Adrenal gland (tissue), 12 donors: ENCODE measurements around the gene TK2. TPM values are rescaled to one million over a fixed set of nuclear protein-coding genes. Genes with fewer than 3 reads are reported as not detected.
A peak's percentile ranks its signal among the peaks of the same experiment; 100 is the strongest.

Experiments used
- DNase-seq, 7 donors: peaks; one replicate each; pipeline ENCODE4 v3.0.0-alpha.2; 2019 to 2020
- H3K27ac ChIP-seq, 5 donors: fragments of 200-600 bp; sonication (generic) in 4 of 5; 1 replicate in 3 of 5; 2 replicates in 2 of 5; pipeline versions ENCODE4 v1.5.1 to v1.8.0; 2016 to 2020; ENCODE audit warnings: mild to moderate bottlenecking in 1 of 5
- H3K27me3 ChIP-seq: fragments of 200-600 bp; 2 replicates; pipeline ENCODE4 v1.8.0; 2021
- H3K36me3 ChIP-seq, 2 donors: fragments of 200-600 bp; replicated peaks in 1 of 2; 1 replicate in 1 of 2; 2 replicates in 1 of 2; pipeline versions ENCODE4 v1.5.1 to v1.8.0; 2018 to 2022
- H3K4me1 ChIP-seq, 2 donors: fragments of 200-600 bp; replicated peaks in 1 of 2; 1 replicate in 1 of 2; 2 replicates in 1 of 2; pipeline versions ENCODE4 v1.5.1 to v1.8.0; 2018 to 2021
- H3K4me3 ChIP-seq, 4 donors: fragments of 200-600 bp; sonication (generic) in 3 of 4; one replicate each; pipeline ENCODE4 v1.5.1; 2016 to 2018
- H3K9me3 ChIP-seq, 3 donors: fragments of 200-600 bp; sonication (generic) in 1 of 3; replicated peaks in 1 of 3; 1 replicate in 2 of 3; 2 replicates in 1 of 3; pipeline versions ENCODE4 v1.5.1 to v1.8.0; 2016 to 2021
- CTCF ChIP-seq, 6 experiments: fragments of 450-650 bp in 4 of 6; fragments of 200-600 bp in 2 of 6; sonication (generic) in 1 of 6; IDR thresholded peaks; 1 replicate in 5 of 6; 2 replicates in 1 of 6; pipeline versions ENCODE4 v1.5.1 to v1.8.0; 2016 to 2021; ENCODE audit warnings: antibody characterized with exemption in 6 of 6, mild to moderate bottlenecking in 2 of 6, moderate library complexity in 1 of 6
- POLR2A ChIP-seq, 2 donors: fragments of 450-650 bp; IDR thresholded peaks; one replicate each; pipeline ENCODE4 v1.6.1; 2017; ENCODE audit warnings: antibody characterized with exemption in 2 of 2, mild to moderate bottlenecking in 2 of 2, moderate library complexity in 1 of 2
- WGBS, 4 donors: extraction: QIAGEN DNeasy Blood & Tissue Kit in 2 of 4; methylation state at CpG; one replicate each; pipeline versions ENCODE4 v1.1.5 to v1.1.7; 2013 to 2017; 5-methylcytosine and 5-hydroxymethylcytosine counted together
- intact Hi-C, 2 donors: fragments of 100-400 bp; cut with DNase I; formaldehyde crosslinking; loops; one replicate each; pipeline versions ENCODE4 v1.14.1 to v1.15.0; 2022 to 2023
- polyA plus RNA-seq, 3 donors: library from polyadenylated mRNA; stranded (reverse); fragments of 200-250 nt in 2 of 3; fragments of 350-450 nt in 1 of 3; fragmentation: Illumina TruSeq in 1 of 3; extraction: RNeasy Lipid Tissue Mini Kit (QIAGEN cat#74804) in 1 of 3; gene quantifications; one replicate each; pipeline ENCODE4 v1.2.3, GENCODE V29; 2013 to 2014
- total RNA-seq, 9 donors: library from RNA; depleted of rRNA in 4 of 9; stranded (reverse); fragments of >200 nt in 4 of 9; fragments of 120-200 nt in 1 of 9; fragmentation: NEBNext Ultra II Directional in 1 of 9; extraction: Animal tissue kit (Norgen Biotek cat#: 25700) in 1 of 9; gene quantifications; one replicate each; pipeline versions ENCODE4 v1.1.0 to v1.2.4, GENCODE V29; 2013 to 2023
- donor health status: healthy with polysubstance abuse.
- donor health status: Bipolar disorder and iron deficiency.
- donor health status: DM: yes; HTN: yes; CAD: no.
- donor health status: DM: no; HTN: no; CAD: no.
- donor health status: DM: no; HTN: no; CAD: no.
- donor health status: DM: yes; HTN: yes; CAD: no.

TK2 gene
- total and polyA plus RNA-seq, 12 donors, result 24.9 to 78.9 (median 59.3) TPM

- Histone ChIP-seq H3K4me1 (peaks cover 47 to 59% of the 10 kb centered on the region in 2 donors), H3K9me3 (no peaks in the 10 kb centered on the region), H3K27me3 (no peaks in the 10 kb centered on the region), H3K4me3 (no peak overlapping the region), H3K36me3 (no peaks in the 10 kb centered on the region), H3K27ac (peak overlapping the region in 4 of 5 donors; percentile 8 to 94 (median 82))
- intact Hi-C loops, result no loop called here
- peak in 1 of 7 donors; percentile 50 for DNase-seq
- TF ChIP-seq CTCF (IDR thresholded peaks at IDR 0.05), result no peak
- TF ChIP-seq POLR2A (IDR thresholded peaks at IDR 0.05), result no peak
- WGBS, 4 donors, result 59 to 73% (median 66%) methylated on average over 6 to 8 of the region's 8 CpGs
These were observed 36.7 kb downstream of the TK2 start for GRCh38 chr16:66513111-66513723.

- peaks cover 40 to 52% of the 10 kb centered on the region in 2 donors for H3K4me1 ChIP-seq
- TF ChIP-seq POLR2A (IDR thresholded peaks at IDR 0.05) (no peak), CTCF (IDR thresholded peaks at IDR 0.05) (no peak)
These were observed 37.4 kb downstream of the TK2 start for GRCh38 chr16:66512272-66513110.

DNA sequence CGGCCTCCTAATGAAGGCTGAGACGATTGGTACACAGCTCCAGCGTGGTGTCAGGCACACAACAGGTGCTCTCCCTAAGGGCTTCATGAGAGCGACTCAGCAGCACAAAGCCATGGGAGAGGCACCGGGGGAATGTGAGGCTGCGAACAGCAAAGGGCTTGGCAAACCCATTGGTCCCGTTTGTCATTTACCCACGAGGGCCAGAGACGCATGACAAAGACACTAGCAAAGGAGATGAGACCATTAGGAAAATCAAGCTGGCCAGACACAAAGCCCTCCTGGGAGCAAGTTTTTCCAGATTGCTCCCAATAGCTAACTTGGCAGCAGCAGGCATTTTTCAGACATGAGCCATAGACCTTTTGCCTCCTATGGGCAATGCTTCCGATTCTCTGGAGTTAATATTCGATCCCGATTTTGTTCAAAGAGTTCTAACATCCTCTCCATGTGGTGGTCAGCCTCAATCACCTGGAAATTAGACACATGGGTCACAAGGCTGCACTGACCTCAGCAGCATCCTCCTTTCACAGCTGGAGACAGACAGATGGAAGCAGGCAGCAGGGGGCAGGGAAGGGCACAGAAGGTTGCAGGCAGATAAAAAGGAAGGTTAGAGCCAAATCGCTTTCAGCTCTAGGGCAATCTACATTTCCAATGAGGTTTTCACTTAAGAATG lies 38.2 kb downstream of the TK2 start:
- peak in 6 of 7 donors; percentile 61 to 77 (median 70) for DNase-seq
- no peaks in the 10 kb centered on the region for H3K27me3 ChIP-seq
- TF ChIP-seq CTCF (IDR thresholded peaks at IDR 0.05) (peak in 2 of 6 experiments; percentile 16 to 27), POLR2A (IDR thresholded peaks at IDR 0.05) (peak in 1 of 2 donors; percentile 2)
- no peaks in the 10 kb centered on the region for H3K36me3 ChIP-seq
- no peaks in the 10 kb centered on the region for H3K9me3 ChIP-seq
- H3K4me1 ChIP-seq, result peaks cover 35 to 46% of the 10 kb centered on the region in 2 donors
- 42 to 50% (median 46%) methylated on average over 13 of the region's 13 CpGs for WGBS, 4 donors
- intact Hi-C loops, result no loop called here
- H3K4me3 ChIP-seq, result no peak overlapping the region
- peak overlapping the region; percentile 68 to 94 (median 76) for H3K27ac ChIP-seq

More at GRCh38 chr16:66512272-66513110, 37.4 kb downstream of the TK2 start:
- Histone ChIP-seq H3K27me3 (no peaks in the 10 kb centered on the region), H3K9me3 (no peaks in the 10 kb centered on the region), H3K27ac (peak overlapping the region; percentile 68 to 94 (median 76)), H3K36me3 (no peaks in the 10 kb centered on the region), H3K4me3 (no peak overlapping the region)
- WGBS, 4 donors, result 77 to 82% (median 80%) methylated on average over 15 of the region's 15 CpGs
- peak in 4 of 7 donors; percentile 50 to 66 (median 58) for DNase-seq
- intact Hi-C loops, result no loop called here
